ENCODE data around the gene TBC1D24.
A peak's percentile ranks its signal among the peaks of the same experiment; 100 is the strongest.

TBC1D24 gene

DNA sequence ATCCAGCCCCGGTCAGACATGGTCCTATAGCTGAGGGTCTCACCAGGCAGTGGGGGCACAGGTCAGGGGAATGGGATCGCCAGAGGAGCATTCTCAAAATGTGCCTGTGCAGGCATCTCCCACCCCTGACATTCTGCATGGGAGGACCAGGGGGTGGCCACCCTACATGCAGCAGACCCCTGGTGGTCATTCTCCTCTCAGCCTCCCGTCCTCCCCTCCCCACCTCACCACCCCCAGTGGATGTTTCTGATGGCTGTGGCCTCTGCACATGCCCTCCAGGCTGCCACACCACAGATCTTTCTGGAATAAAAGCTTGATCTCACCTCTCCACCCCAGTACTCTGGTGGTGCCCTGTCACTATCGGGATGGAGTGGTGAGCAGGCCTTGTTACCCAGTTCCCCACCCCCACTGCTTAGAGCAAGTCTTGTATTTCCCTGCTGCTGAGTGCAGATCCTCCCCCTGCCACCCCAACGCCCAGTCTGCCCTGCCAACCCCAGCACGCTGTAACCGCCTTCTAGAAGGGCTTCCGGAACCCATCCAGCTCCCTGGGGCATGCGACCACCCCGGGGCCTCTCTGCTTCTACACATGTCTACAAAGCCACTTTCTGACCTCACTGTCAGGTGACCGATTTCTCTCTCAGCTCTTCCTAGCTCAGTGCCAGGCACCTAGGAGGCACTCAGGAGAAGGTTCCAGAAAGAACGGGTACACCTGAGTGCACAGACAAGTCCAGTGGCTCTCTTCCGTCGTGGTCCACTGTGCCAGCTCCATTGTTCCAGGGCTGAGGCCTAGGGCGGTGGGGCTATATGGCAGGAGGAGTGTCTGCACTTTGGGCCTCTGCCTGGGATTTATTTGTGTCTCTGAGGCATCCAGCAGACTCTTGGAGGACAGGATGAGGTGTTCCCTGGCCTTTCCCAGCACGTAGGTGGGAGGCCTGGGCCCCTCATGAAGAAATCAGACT is 9.3 kb downstream of the TBC1D24 start:
- DNase-seq, result no peak

DNA sequence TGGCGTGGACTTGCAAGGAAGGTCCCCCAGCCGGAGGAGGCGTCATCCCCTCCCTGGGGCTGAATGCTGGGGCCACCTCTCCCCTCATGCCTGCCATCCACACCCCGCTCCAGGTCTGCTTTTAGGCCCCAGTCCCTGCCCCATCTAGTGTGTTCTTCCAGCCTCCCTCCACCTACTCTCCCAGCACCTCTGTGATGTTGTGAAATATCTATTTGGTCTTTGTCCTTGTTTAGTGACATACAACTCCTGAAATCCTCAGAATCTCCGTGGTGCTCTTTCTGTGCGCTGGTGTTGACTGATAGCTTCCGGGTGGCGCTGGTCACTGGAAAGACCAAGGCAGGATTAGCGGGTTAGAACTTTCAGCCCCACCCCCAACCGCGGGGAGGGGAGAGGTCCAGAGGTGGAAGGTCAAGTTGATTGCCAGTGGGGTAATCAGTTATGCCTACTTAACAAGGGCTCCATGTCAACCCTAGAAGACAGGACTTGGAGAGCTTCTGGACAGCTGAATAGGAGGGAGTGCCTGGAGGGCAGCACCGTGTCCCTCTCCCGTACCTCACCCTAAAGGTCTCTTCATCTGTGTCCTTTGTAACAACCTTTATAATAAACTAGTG is 10.1 kb downstream of the TBC1D24 start:
- DNase-seq, result no peak

DNA sequence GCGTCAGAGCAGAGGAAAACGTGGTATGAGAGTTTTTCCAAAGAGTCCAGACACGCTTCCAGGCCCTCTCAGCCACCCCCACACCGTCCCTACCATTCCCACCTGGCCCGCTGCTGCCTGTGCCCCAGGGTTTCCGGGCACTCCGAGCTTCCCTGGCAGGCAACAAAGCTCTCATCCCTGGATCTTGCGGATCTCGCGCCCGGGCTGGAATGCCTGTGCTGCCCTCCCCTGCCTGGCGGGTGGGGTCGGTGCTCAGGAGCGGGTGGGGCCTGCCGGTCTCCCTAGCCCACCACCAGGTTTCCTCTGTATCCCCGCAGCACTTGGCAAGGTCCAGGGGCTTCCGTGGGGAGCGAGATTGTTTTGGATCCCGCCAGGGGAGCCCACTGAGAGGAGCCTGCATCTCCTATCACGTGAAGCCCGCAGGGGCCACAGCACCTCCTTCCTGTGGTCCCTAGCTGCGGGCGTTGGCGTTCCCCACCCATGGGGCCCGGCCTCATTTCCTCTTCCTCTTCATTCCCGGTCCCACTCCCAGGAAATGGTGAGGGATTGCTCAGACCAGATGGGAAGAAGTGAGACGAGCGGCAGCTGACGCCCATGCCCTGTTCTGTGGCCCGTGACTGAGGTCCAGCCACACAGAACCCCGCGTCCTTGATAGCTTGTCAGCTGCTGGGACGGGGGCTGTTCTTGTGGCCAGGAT is 11.0 kb downstream of the TBC1D24 start:
- no peak for DNase-seq

DNA sequence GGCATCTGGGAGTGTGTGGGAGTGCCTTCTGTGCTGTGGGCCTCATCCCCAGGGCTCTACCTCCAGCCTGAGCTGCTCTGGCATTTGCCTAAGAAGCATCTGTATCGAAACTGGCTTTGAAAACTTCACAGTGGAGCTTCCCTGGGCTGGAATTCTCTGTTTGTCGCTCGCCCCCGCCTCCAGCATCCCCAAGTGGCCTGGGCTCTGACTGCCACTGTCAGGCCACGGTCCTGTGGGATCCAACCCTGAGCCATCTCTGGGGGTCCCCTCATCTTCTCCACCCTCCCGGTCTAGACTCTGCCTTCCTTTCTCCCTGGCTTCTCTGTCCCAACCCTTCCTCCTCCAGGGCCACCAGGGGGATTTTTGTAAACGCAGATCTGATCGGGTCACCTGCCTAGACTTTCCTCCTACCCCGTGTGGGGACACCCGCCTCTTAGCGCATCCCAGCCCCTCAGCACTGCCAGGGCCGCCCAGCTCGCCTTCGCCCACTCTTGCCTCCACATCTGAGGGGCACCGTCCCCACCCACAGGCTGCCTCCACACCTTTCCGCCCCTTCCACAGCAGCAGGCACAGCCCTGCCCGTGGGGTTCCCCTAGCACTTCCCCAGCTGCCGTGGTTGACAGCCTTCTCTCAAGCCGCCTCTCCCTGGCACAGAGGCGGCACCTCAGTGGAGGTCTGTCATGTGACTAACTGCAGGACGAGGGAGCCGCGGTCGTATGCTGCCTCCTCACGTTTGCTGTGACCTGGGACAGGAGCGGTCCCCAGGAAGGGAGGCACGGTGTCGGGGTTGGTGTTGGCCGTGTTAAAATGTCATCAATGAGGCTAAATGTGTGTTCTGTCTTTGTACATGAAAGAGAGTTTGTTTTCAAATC is 12.0 kb downstream of the TBC1D24 start:
- peak; percentile 63 for DNase-seq

DNA sequence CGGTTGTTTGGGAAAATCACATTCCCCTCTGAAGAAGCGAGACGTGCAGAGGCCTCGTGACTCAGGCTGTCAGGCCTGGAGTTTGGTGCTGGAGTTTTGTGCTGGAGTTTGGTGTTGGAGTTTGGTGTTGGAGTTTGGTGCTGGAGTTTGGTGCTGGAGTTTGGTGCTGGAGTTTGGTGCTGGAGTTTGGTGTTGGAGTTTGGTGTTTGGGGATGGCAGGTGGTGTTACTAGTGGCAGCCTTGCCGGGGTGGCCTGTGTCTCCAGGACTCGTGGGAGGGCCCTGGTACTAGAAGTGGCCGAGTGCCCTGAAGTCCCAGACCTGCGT is 12.6 kb downstream of the TBC1D24 start:
- DNase-seq, result no peak

DNA sequence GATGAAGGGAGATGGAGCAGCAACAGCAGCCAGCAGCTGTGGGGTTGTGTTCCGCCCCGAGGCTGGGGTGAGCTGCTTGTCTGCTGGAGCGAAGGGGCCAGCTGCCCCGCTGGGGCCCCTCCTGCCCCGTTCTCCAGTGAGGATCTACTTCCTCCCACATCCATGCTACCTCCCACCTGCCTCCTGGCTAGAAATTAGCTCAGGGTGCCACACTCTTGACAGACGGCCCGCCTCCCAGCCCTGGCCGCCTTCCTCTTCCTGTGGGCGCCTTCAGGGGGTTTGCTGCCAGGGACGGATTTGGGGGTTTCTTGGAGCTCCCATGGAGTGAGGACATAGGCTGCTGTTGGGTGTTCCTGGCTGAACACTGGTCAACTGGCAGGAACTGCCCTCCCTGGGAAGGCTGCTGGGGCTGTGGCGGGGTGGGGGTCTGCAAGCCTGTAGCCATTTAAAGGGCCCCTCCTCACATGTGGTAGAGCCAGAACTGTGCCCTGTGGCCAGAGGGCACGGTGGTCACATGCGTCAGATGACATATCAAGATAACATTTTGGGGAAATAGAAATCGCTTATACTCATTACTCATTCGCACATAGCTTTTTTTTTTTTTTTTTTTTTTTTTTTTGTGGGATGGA is 13.1 kb downstream of the TBC1D24 start:
- no peak for DNase-seq

DNA sequence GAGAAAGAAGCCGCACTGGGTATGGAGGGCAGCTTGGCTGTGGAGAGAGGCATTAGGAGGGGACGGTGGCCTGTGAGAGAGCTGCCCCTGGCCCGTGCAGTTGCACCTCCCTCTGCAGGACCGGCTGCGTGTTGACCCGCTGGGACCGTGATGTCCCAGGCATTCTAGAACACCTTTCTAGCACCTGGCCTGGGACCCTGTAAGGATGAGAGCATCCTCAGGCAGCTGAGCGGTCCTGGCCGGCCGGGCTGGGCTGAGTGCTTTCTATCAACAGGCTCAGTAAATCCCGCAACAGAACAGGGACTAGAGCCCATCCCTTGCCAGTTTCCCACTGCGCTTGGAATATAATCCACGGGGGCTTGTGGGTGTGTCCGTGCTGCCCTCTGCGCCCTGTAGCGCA is 14.7 kb downstream of the TBC1D24 start:
- no peak for DNase-seq

DNA sequence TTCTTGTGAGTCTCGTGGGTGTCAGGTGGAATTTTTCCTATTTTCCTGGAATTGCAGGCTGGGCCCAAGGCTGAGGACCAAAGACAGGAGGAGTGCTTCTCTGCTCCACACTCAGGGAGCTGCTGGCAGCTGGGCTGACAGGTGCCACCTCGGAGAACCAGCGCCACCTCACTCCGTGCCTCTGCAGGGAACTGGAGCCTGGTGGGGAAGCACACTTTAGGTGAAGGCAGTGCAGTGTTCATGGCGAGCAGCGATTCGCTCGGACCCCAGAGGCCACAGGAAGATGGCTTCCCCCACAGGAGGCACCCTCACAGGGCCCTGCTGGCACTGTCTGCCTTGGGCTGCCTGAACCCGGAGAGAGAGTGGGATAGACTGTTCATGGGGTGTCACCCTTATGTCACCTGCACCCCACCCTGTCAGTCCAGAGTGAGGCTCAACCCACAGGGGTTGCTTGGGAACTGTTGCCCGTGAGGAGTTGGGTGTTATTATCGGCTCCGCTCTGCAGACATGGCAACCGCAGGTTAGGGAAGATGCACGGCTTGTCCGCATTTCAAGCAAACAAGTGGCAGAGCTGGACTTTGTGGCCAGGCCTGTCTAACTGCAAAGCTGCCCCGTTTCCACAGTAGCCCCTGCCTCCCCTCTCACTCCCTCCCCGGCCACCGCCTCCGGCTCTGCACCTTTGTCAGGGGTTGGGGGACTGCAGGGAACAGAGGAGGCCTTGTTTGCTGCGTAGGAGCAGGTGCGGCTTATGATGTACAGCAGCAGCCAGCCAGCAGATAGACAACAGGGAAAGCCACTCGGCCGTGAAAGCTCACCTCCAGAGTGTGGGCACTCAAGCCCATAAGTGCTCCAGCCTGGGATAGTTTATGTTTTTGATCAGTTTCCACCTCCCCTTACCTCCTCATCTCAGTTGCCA is 15.5 kb downstream of the TBC1D24 start:
- DNase-seq, result no peak

DNA sequence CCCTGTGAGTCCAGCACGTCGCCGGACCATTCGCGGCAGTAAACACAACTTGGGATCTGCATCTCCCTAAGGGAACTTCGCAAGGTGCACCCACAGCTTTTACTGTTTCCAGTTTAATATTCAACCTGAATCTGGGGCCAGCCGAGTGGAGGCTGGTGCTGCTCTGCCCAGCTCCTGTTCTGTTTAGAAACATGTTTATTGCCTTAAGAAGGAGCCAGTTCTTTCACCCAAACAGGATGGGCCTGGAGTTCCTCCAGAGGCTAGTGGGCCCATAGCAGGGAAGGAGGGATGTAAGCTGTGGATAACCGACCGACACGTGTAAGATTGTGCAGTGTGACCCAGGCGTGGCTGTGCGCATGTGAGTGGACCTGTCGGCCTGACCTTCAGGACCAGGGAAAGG is 17.4 kb downstream of the TBC1D24 start:
- DNase-seq, result no peak

DNA sequence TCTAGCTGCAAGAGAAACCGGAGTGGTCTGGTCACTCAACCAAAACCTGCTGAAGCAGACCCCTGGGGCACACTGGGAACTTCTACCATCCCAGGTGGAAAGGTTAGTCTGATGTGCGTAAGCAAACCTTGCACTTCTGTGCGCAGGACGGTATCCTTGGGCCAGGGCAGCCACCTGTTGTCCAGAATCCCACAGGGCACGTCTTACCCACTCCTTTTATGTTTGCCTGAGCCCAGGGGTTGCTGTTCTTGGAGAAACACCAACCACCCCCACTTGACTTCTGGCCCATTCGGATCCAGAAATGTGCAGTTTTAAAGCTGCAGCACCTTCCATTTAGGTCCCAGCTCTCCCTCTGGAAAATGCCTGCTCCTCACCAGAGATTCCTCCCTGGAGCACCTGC is 18.7 kb downstream of the TBC1D24 start:
- DNase-seq, result no peak

DNA sequence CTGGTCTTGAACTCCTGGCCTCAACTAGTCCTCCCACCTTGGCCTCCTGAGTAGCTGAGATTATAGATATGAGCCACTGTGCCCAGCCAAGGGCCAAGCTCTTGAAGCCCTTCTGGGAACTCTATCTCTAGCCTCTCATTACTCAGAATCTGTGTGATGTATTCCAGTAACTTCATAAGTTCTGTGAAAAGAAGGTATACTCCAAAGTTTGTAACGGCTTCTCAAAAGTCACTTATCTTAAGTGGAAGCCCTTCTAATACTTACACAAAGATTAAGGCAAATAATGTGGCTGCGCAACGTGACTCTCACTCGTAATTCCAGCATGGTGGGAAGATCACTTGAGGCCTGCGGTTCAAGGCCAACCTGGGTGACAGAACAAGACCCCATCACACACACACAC is 19.7 kb downstream of the TBC1D24 start:
- no peak for DNase-seq

DNA sequence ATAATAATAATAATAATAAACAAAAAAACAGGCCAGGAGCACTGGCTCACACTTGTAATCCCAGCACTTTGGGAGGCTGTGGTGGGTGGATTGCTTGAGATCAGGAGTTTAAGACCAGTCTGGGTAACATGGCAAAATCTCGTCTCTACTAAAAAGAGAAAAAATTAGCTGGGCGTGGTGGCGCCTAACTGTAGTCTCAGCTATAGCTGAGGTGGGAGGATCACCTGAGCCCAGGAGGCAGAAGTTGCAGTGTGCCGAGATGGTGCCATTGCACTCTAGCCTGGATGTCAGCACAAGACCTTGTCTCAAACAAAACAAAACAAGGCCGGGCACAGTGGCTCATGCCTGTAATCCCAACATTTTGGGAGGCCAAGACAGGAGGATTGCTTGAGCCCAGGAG is 20.1 kb downstream of the TBC1D24 start:
- no peak for DNase-seq

DNA sequence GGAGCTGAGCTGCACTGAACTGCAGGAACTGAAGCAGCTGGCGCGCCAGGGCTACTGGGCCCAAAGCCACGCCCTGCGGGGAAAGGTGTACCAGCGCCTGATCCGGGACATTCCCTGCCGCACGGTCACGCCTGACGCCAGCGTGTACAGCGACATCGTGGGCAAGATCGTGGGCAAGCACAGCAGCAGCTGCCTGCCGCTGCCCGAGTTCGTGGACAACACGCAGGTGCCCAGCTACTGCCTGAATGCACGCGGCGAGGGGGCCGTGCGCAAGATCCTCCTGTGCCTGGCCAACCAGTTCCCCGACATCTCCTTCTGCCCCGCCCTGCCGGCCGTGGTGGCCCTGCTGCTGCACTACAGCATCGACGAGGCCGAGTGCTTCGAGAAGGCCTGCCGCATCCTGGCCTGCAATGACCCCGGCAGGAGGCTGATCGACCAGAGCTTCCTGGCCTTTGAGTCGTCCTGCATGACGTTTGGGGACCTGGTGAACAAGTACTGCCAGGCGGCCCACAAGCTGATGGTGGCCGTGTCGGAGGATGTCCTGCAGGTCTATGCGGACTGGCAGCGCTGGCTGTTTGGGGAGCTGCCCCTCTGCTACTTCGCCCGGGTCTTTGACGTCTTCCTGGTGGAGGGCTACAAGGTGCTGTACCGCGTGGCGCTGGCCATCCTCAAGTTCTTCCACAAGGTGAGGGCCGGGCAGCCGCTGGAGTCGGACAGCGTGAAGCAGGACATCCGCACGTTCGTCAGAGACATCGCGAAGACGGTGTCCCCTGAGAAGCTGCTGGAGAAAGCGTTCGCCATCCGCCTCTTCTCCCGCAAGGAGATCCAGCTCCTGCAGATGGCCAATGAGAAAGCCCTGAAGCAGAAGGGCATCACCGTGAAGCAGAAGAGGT is 21.5 kb downstream of the TBC1D24 start:
- no peak for DNase-seq

DNA sequence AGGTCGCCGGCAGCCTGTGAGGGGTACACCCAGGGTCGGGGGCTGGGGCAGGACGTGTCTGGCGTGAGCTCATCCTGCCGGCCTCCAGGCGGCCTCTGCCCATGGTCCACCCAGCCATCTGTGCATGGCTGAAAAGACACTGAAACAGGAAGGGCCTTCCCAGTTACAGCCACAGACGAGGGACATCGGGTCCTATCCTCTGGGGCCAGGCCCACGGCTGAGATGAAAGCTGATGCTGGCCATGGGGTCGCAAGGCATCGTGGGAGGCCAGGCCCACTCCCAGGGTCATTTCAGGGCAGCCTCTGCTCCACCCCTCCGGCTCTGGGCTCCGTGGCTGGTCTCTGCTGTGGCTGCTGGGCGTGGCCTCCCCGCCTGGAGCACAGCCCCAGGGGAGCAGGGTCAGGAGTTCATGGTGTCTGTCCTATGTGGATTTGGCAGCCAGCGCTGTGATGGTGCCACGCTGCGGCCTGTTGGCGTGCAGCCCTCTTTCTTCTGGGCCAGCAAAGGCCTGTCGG is 22.2 kb downstream of the TBC1D24 start:
- DNase-seq, result no peak

DNA sequence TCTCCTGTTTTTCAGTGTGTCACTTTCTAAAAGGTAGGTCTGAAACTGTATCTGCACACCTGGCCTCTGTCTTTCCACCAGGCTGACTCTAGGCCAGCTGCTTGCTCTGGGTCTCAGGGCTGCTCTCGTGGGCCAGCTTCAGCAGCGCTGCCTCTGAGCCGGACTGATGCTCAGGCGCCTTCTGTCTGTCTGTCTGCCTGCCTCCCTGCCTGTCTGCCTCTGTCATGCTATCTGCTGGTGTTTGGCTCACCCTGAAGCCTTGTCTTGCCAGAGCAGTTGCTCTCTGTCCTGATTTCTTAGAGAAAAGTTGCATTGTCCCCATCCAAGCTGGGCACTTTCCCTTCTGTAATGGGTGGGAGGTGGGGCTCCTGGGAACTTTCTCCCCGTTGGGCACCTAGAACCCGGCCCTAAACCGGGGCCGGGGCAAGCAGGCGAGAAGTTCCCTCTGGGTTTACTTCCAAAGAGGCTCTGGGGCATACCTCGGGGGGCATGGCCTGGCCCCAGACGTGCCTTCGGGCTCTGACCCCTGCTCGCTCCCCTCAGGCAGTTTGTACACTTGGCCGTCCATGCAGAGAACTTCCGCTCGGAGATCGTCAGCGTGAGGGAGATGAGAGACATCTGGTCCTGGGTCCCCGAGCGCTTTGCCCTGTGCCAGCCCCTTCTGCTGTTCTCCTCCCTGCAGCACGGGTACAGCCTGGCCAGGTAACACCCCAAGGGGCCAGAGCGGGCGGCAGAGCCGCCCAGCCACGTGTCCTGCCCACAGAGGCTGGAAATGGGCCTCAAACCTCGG is 23.0 kb downstream of the TBC1D24 start:
- no peak for DNase-seq

DNA sequence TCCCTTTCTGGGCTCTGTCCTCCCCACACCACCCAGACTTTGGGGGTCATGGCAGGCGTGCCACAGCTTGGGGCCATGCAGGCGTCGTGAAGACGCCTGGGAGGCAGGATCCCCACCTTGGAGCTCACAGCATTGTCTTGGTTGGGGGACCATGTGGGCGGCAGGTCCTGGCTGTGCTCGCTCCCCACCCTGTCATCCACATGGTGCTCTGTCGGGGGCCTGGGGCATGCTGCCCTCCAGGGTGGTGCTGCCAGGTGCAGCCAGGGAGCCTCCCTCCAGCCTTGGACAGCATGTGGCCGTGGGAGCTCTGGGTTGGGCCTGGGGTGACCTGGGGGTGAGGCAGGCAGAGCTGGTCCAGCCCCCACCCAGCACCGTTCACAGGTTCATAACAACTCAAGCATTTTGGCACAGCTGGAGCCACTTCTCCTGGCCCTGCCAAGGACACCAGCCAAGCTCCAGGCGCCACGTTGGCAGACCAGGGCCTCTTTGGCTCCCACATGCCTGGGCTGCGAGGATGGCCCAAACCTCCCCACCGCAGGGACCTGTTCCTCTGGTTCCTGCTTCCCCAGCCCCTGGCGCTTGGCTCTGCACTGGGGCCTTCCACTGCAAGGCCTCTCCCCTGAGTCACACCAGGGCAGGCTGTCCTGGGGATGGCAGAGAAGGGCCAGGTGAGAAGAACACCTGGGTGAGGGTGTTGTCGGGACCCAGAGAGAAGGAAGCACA is 23.8 kb downstream of the TBC1D24 start:
- DNase-seq, result no peak

DNA sequence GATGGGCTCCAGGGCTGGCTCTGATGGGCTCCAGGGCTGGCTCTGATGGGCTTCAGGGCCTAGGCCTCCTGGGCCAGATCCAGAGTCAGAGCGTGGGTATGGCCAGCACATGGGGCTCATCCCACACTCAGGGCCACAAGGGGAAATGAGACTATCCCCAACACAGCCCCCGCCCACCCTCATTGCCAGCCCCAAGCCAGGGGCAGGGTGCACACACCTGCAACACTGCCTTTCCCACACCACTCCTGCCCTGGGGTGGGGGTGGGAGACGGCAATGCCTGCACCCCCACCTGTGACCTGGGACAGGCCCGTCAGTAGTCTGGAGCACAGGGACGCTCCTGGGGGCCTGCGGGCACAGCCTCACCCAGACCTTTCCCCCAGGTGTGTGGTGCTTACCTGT is 24.5 kb downstream of the TBC1D24 start:
- no peak for DNase-seq

DNA sequence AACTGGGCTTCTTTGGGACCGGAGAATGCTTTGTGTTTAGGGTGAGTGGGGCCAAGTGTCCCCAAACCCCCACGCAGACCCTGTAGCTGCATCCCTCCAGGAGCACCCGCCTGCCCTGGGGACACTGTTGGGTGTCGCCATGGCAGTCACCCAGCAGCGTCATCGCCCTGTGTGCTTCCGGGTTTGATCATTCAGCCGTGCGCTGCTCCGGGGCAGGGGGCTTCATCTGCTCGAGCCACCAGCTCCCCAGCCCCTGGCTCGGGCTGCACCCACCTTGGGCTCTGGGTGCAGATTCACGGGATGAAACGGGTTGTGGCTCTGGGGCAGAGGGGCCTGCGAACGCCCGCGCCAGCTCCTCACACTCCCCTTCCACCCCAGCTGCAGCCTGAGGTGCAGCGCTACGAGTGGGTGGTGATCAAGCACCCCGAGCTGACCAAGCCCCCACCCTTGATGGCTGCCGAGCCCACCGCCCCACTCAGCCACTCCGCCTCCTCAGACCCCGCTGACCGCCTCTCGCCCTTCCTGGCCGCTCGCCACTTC is 25.0 kb downstream of the TBC1D24 start:
- no peak for DNase-seq
